HCT116 (cell line): ENCODE measurements around the gene CCDC83.

Experiments
- CEBPB ChIP-seq: IDR thresholded peaks from 2 replicates; pipeline ENCODE4 v1.6.1; 2012; ENCODE audit warnings: low read depth
- CTCF ChIP-seq, 3 experiments: fragments of 200-600 bp in 1 of 3; sonication (generic) in 1 of 3; IDR thresholded peaks in 2 of 3; conservative IDR thresholded peaks in 1 of 3; 2 replicates each; pipeline ENCODE4 v1.5.1; 2012 to 2017; ENCODE audit warnings: low read depth in 2 of 3, low read length in 2 of 3, antibody characterized with exemption in 1 of 3, borderline replicate concordance in 1 of 3, control low read depth in 1 of 3, mild to moderate bottlenecking in 1 of 3, mixed read lengths in 1 of 3, mixed run types in 1 of 3, moderate library complexity in 1 of 3; ENCODE audit not compliant: insufficient read depth in 1 of 3
- JUND ChIP-seq: IDR thresholded peaks from 2 replicates; pipeline ENCODE4 v1.6.1; 2012

- TF ChIP-seq CEBPB (no peak), JUND (no peak), CTCF (IDR thresholded peaks at IDR 0.05 in 2 of 3, conservative IDR thresholded peaks at IDR 0.05 in 1 of 3; ENCODE audit: borderline replicate concordance in 1 of 3, insufficient read depth in 1 of 3, low read depth in 2 of 3, low read length in 2 of 3) (no peak)
Observed at GRCh38 chr11:85822814-85823213, 32.4 kb upstream of the CCDC83 start.
